Activated naive CD4-positive, alpha-beta T cell treated with anti-CD3 and anti-CD28 coated beads, Interleukin-2, amount 10 ng/mL, durations not matched to agents 7 days and 5 days (primary cell): ENCODE results near the gene THY1.
"Not testable (repeated sequence)": the region's sequence is repeated elsewhere in the genome, so short reads cannot be mapped to it uniquely, and the experiment has no call there.

ENCODE experiments used
- CTCF ChIA-PET: fragments of 350-600 bp; sonication (Branson Sonifier 250); formaldehyde crosslinking; loops from one replicate; lab custom pipeline; 2021; ENCODE audit warnings: antibody characterized with exemption; lab: Charles Lee
- DNase-seq: peaks from one replicate; pipeline ENCODE4 v3.0.0-alpha.2; 2020
- H3K27ac Mint-ChIP-seq: one replicate; pipeline ENCODE4 v1.8.0; 2021; ENCODE audit warnings: mild to moderate bottlenecking, moderate library complexity, mixed read lengths
- H3K27me3 Mint-ChIP-seq: one replicate; pipeline ENCODE4 v1.8.0; 2021; ENCODE audit warnings: mild to moderate bottlenecking, mixed read lengths
- H3K36me3 Mint-ChIP-seq: one replicate; pipeline ENCODE4 v1.8.0; 2021; ENCODE audit warnings: mixed read lengths
- H3K4me1 Mint-ChIP-seq: one replicate; pipeline ENCODE4 v1.8.0; 2021; ENCODE audit warnings: mixed read lengths
- H3K4me3 Mint-ChIP-seq: one replicate; pipeline ENCODE4 v1.8.0; 2021; ENCODE audit warnings: mild to moderate bottlenecking, moderate library complexity, mixed read lengths
- H3K9me3 Mint-ChIP-seq: one replicate; pipeline ENCODE4 v1.8.0; 2021; ENCODE audit warnings: mixed read lengths

Gene THY1

GRCh38 chr11:119450590-119451326 lies 27.8 kb upstream of the THY1 start:
- Mint-ChIP-seq H3K9me3 (no peaks in the 10 kb centered on the region), H3K4me3 (no peak overlapping the region), H3K4me1 (no peaks in the 10 kb centered on the region), H3K27me3 (peaks cover 36% of the 10 kb centered on the region), H3K36me3 (no peaks in the 10 kb centered on the region), H3K27ac (no peak overlapping the region)
- DNase-seq = no peak
- CTCF ChIA-PET = no interaction called here

GRCh38 chr11:119449498-119449897 lies 26.5 kb upstream of the THY1 start:
- Mint-ChIP-seq H3K27me3 (peaks cover 36% of the 10 kb centered on the region), H3K4me1 (no peaks in the 10 kb centered on the region), H3K9me3 (no peaks in the 10 kb centered on the region), H3K36me3 (no peaks in the 10 kb centered on the region), H3K27ac (no peak overlapping the region), H3K4me3 (no peak overlapping the region)
- DNase-seq = no peak
- CTCF ChIA-PET = interaction anchor here (0.9 kb wide), 1 partner anchor 25 kb away, joined by 3 read pairs; no protein-coding TSS in a partner anchor

- no peaks in the 10 kb centered on the region for H3K4me1 Mint-ChIP-seq
- no peaks in the 10 kb centered on the region for H3K36me3 Mint-ChIP-seq
- no peak overlapping the region for H3K27ac Mint-ChIP-seq
- no peaks in the 10 kb centered on the region for H3K9me3 Mint-ChIP-seq
- H3K27me3 Mint-ChIP-seq = peaks cover 30% of the 10 kb centered on the region
- no peak for DNase-seq
- CTCF ChIA-PET = no interaction called here
- no peak overlapping the region for H3K4me3 Mint-ChIP-seq
Observed at GRCh38 chr11:119448380-119448779, 25.4 kb upstream of the THY1 start.

- Mint-ChIP-seq H3K4me3 (no peak overlapping the region), H3K36me3 (no peaks in the 10 kb centered on the region), H3K4me1 (no peaks in the 10 kb centered on the region), H3K9me3 (no peaks in the 10 kb centered on the region), H3K27ac (no peak overlapping the region), H3K27me3 (peaks cover 30% of the 10 kb centered on the region)
- DNase-seq = no peak
- CTCF ChIA-PET = interaction anchor here (1.1 kb wide), 1 partner anchor 27 kb away, joined by 4 read pairs; no protein-coding TSS in a partner anchor
Observed at GRCh38 chr11:119447664-119448242, 24.8 kb upstream of the THY1 start.

- Mint-ChIP-seq H3K9me3 (no peaks in the 10 kb centered on the region), H3K4me1 (no peaks in the 10 kb centered on the region), H3K27ac (no peak overlapping the region), H3K27me3 (peaks cover 30% of the 10 kb centered on the region), H3K36me3 (no peaks in the 10 kb centered on the region), H3K4me3 (no peak overlapping the region)
- no peak for DNase-seq
- CTCF ChIA-PET = interaction anchor here (1.1 kb wide), 1 partner anchor 28 kb away, joined by 4 read pairs; no protein-coding TSS in a partner anchor
Observed at GRCh38 chr11:119446871-119447663, 24.1 kb upstream of the THY1 start.

- no peaks in the 10 kb centered on the region for H3K9me3 Mint-ChIP-seq
- no peak overlapping the region for H3K27ac Mint-ChIP-seq
- H3K27me3 Mint-ChIP-seq = peaks cover 26% of the 10 kb centered on the region
- H3K36me3 Mint-ChIP-seq = no peaks in the 10 kb centered on the region
- H3K4me1 Mint-ChIP-seq = no peaks in the 10 kb centered on the region
- CTCF ChIA-PET = no interaction called here
- DNase-seq = no peak
- H3K4me3 Mint-ChIP-seq = no peak overlapping the region
Observed at GRCh38 chr11:119446434-119446833, 23.5 kb upstream of the THY1 start.

- H3K27me3 Mint-ChIP-seq = peaks cover 29% of the 10 kb centered on the region
- no peak for DNase-seq
- H3K36me3 Mint-ChIP-seq = no peaks in the 10 kb centered on the region
- peaks cover 5% of the 10 kb centered on the region for H3K4me1 Mint-ChIP-seq
- H3K27ac Mint-ChIP-seq = no peak overlapping the region
- CTCF ChIA-PET = interaction anchor here (0.6 kb wide), 1 partner anchor 9 kb away, joined by 3 read pairs; no protein-coding TSS in a partner anchor
- no peak overlapping the region for H3K4me3 Mint-ChIP-seq
- no peaks in the 10 kb centered on the region for H3K9me3 Mint-ChIP-seq
Observed at GRCh38 chr11:119445850-119446249, 22.9 kb upstream of the THY1 start.

GRCh38 chr11:119445379-119445778 lies 22.4 kb upstream of the THY1 start:
- Mint-ChIP-seq H3K36me3 (no peaks in the 10 kb centered on the region), H3K9me3 (no peaks in the 10 kb centered on the region), H3K27me3 (peaks cover 32% of the 10 kb centered on the region), H3K4me1 (peaks cover 6% of the 10 kb centered on the region), H3K27ac (no peak overlapping the region), H3K4me3 (no peak overlapping the region)
- CTCF ChIA-PET = interaction anchor here (0.6 kb wide), 1 partner anchor 10 kb away, joined by 3 read pairs; no protein-coding TSS in a partner anchor
- DNase-seq = no peak

GRCh38 chr11:119441898-119442243 lies 18.9 kb upstream of the THY1 start:
- H3K9me3 Mint-ChIP-seq = peaks cover under 1% of the 10 kb centered on the region
- H3K4me1 Mint-ChIP-seq = peaks cover 6% of the 10 kb centered on the region
- H3K27ac Mint-ChIP-seq = no peak overlapping the region
- no peak overlapping the region for H3K4me3 Mint-ChIP-seq
- no peak for DNase-seq
- peaks cover 16% of the 10 kb centered on the region for H3K27me3 Mint-ChIP-seq
- CTCF ChIA-PET = no interaction called here
- H3K36me3 Mint-ChIP-seq = no peaks in the 10 kb centered on the region

- Mint-ChIP-seq H3K27ac (no peak overlapping the region), H3K4me3 (no peak overlapping the region), H3K36me3 (no peaks in the 10 kb centered on the region), H3K4me1 (peaks cover 6% of the 10 kb centered on the region), H3K9me3 (peaks cover 3% of the 10 kb centered on the region), H3K27me3 (peaks cover 22% of the 10 kb centered on the region)
- DNase-seq = no peak
- CTCF ChIA-PET = no interaction called here
Observed at GRCh38 chr11:119438599-119438998, 15.6 kb upstream of the THY1 start.

- peaks cover 32% of the 10 kb centered on the region for H3K27me3 Mint-ChIP-seq
- DNase-seq, H3K4me1 Mint-ChIP-seq, H3K9me3 Mint-ChIP-seq, H3K4me3 Mint-ChIP-seq, H3K36me3 Mint-ChIP-seq, H3K27ac Mint-ChIP-seq, CTCF ChIA-PET: not testable (repeated sequence)
Observed at GRCh38 chr11:119437521-119437920, 14.5 kb upstream of the THY1 start.

GRCh38 chr11:119436711-119437110 lies 13.7 kb upstream of the THY1 start:
- Mint-ChIP-seq H3K4me3 (no peak overlapping the region), H3K27me3 (peaks cover 32% of the 10 kb centered on the region), H3K27ac (no peak overlapping the region), H3K4me1 (peaks cover 6% of the 10 kb centered on the region), H3K9me3 (peaks cover 3% of the 10 kb centered on the region), H3K36me3 (no peaks in the 10 kb centered on the region)
- CTCF ChIA-PET = no interaction called here
- DNase-seq = no peak

- Mint-ChIP-seq H3K4me3 (no peak overlapping the region), H3K36me3 (no peaks in the 10 kb centered on the region), H3K4me1 (peaks cover 4% of the 10 kb centered on the region), H3K27me3 (peaks cover 31% of the 10 kb centered on the region), H3K27ac (no peak overlapping the region), H3K9me3 (peaks cover 3% of the 10 kb centered on the region)
- CTCF ChIA-PET = no interaction called here
- no peak for DNase-seq
Observed at GRCh38 chr11:119436093-119436492, 13.1 kb upstream of the THY1 start.

GRCh38 chr11:119434591-119435330 lies 11.8 kb upstream of the THY1 start:
- Mint-ChIP-seq H3K36me3 (no peaks in the 10 kb centered on the region), H3K4me3 (no peak overlapping the region), H3K27me3 (peaks cover 36% of the 10 kb centered on the region), H3K9me3 (peaks cover 3% of the 10 kb centered on the region), H3K27ac (no peak overlapping the region), H3K4me1 (no peaks in the 10 kb centered on the region)
- CTCF ChIA-PET = no interaction called here
- DNase-seq = no peak
